GM03348 (cell line): ENCODE results near the gene RPS8.
"Not testable (repeated sequence)": the region's sequence is repeated elsewhere in the genome, so short reads cannot be mapped to it uniquely, and the experiment has no call there.

Source experiments
- DNase-seq: peaks from one replicate; pipeline ENCODE4 v3.0.0; 2012; ENCODE audit warnings: low spot score

Gene RPS8

GRCh38 chr1:44775078-44775929, at the start of gene RPS8:
Gene RPS8, plus strand, starts transcription at chr1:44775540. Its CDS starts 57 bp downstream, at chr1:44775597.
- DNase-seq, result peak; percentile 89

DNA sequence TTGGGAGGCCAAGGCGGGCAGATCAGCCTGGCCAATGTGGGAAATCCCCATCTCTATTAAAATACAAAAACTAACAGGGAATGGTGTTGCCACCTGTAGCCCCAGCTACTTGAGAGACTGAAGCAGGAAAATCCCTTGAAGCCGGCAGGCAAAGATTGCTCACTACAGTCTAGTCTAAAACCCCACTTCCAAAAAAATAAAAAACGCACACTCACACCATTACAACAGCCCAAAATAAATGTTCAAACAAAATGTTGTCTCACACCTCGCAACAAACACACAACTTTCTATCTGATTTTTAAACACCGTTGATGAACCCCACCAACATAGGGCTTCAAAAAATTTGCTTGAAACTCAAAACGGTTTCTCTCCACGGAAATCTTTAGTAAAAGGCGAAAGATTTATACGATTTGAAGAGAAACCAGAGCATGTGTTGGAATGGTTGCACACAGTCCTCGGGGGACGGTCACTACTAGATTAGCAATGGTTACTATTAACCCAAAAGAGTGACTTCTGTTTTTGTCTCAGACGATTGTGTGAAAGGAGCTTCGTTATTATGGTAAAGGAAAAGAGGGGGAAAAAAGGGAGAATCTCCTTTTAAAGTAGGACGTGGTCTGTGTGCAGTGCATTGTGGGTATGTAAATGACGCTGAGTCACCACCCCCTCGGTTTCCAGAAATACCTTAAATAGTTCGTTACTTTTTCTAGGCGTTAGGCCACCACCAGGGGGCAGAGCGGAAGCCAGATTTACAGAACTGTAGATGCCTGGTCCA, 44.4 kb upstream of the RPS8 start, which contains the start of gene RNU5D-1:
Gene RNU5D-1 (minus strand): TSS at position 430 of the 772 bp plus-strand sequence.
- peak; percentile 92 for DNase-seq

DNA sequence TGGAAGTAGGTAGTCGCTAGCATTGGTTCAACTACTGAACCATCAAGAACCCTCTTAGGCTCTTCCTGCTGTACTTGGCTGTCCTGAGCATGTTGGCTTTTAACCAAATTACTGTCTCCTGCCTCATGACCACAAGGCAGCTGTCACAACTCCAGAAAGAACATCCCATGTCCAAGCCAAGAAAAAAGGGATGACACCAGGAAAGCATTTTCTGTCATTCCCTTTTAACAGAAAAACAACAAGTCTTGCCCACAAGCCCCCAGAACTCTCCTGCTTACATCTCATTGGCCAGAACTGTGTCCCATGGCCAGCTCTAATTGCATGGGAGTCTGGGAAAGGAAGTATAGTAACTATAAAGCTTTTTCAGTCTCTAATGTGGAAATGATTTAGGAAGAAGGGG, 42.0 kb upstream of the RPS8 start:
- peak; percentile 34 for DNase-seq

DNA sequence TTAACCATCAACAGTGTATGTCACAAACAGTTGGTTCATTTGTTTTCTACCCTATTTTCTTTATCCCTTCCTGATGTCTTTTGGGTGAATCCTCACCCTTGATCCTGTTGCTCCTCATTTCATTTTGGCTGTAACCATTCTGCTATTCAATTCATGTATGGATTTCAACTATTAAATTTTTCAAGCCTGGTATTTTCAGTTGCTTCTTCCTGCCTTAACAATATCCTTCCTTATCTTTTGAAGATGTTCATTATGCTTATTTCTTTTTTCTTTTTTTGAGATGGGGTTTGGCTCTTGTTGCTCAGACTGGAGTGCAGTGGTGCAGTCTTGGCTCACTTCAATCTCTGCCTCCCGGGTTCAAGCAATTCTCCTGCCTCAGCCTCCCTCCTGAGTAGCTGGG, 41.6 kb upstream of the RPS8 start:
- DNase-seq, result no peak

DNA sequence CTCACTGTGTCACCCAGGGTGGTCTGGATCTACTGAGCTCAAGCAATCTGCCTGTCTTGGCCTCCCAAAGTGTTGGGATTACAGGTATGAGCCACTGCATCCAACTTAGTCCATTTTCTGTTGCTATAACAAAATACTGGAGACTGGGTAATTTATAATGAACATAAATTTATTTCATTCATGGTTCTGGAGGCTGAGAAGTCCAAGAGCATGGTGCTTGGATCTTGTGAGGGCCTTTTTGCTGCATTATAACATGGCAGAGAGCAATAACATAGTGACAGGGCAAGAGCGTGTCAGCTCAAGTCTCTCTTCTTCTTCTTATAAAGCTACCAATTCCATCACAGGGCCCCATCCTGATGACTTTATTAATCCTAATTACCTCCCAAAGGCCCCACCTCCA, 39.3 kb upstream of the RPS8 start:
- no peak for DNase-seq

DNA sequence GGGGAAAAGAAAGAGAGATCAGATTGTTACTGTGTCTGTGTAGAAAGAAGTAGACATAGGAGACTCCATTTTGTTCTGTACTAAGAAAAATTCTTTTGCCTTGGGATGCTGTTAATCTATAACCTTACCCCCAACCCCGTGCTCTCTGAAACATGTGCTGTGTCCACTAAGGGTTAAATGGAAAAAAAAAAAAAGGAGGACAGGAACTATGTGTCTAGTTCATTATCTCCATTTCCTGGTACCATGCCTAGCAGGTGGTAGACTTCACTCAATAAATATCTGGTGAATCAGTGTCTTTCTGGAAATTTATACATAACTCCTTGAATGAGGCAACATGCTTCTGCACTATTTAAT, 36.4 kb upstream of the RPS8 start:
- DNase-seq, result not testable (repeated sequence)

GRCh38 chr1:44739307-44740178, 35.8 kb upstream of the RPS8 start, which contains the start of gene KIF2C:
Gene KIF2C, plus strand, starts transcription at chr1:44739837. Its CDS starts 96 bp downstream, at chr1:44739933.
- peak; percentile 99 for DNase-seq

DNA sequence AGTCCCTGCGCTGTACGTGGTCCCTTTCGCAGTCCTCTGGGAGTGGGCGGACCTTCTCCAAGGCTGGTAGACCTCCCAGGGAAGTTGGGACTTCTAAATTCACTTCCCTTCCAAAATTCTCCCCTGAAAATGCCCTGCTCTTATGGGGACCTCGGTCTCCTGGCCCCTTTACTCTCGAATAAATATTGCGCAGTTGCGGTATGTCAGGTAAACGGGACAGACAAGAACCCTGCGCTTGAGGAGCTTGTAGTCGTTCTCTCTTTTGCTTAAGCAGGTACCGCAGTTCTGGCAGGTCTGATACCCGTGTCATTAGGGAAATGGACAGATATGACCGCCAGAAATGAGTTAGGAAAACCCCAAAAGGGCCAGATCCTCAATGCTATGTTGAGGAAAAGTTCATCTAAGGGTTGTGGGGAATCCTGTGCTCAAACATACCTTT, 35.1 kb upstream of the RPS8 start:
- no peak for DNase-seq

GRCh38 chr1:44743211-44743610, 32.1 kb upstream of the RPS8 start:
- no peak for DNase-seq

DNA sequence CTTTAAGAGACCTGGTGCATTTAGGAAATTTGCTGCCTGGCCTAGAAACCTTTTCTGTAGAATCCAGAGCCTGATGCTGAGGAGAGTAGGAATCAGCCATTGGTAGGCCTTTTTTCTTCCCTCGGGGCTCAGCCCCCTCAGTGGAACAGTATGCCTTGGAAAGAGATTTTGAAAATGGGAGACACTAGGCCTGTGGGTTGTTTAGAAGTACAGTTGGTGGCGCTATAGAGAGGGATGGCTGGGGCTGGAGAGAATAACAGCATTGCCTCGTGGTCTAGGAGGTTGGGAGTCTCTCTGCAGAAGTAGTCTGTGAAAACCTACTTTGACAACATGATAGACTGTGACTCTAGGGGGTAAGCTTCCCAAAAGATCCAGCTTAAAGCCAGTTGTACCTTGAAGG, 27.5 kb upstream of the RPS8 start:
- no peak for DNase-seq

- no peak for DNase-seq
These were observed 17.9 kb upstream of the RPS8 start for GRCh38 chr1:44757420-44757819.

- DNase-seq, result no peak
These were observed 16.3 kb upstream of the RPS8 start for GRCh38 chr1:44759077-44759476.

GRCh38 chr1:44760876-44761275, 14.5 kb upstream of the RPS8 start:
- no peak for DNase-seq

- DNase-seq, result not testable (repeated sequence)
These were observed 8.9 kb upstream of the RPS8 start for GRCh38 chr1:44766421-44766820.

DNA sequence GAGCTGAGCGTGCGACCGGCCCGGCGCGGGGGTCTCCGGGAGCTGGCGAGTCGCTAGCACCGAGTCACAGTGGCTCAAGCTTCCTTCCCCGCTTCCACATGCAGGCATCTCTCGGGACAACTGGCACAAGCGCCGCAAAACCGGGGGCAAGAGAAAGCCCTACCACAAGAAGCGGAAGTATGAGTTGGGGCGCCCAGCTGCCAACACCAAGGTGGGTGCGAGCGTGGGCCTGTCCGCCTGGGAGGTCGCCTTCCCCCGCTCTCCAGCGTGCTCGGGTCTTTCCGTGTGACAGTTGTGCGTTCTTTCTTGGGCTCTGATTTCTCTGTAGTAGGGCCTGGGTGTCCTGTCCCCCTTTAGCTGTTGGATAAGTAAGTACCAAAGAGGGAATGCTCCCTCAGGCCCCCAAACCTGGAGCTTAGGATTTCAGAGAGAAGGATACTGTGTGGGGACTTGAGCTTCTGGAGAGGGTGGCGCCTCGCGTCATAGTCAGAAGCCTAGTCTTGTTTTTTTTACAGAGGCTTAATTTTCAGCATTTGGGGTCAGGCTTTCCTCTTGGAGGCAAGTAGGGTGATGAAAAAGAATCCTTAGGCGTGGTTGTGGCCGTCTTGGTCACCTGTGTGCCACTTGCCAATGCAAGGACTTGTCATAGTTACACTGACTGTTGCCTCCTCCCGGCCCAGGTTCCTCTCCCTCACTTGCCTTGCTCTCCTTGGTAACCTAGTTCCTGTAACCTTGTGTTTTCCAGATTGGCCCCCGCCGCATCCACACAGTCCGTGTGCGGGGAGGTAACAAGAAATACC, 790 bp downstream of the RPS8 start:
- DNase-seq, result peak; percentile 26

GRCh38 chr1:44776730-44777068, 1.4 kb downstream of the RPS8 start:
- DNase-seq, result no peak

DNA sequence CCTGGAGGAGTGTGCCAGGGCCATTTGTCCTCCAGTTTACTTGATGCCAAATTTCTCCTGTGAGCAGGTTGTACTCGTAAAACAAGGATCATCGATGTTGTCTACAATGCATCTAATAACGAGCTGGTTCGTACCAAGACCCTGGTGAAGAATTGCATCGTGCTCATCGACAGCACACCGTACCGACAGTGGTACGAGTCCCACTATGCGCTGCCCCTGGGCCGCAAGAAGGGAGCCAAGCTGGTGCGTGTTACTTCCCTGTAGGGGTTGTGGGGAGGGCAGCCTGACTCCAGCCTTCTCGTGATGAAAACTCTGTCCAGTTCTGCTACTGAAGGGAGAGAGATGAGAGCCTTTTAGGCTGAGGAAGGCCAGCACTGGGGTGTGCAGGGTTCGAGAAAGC, 2.2 kb downstream of the RPS8 start:
- DNase-seq, result no peak

GRCh38 chr1:44777969-44778635, 2.8 kb downstream of the RPS8 start:
- no peak for DNase-seq

GRCh38 chr1:44778705-44779576, 3.6 kb downstream of the RPS8 start:
- DNase-seq, result no peak
